ENCODE data around the gene CELSR1.
A peak's percentile ranks its signal among the peaks of the same experiment; 100 is the strongest.

CELSR1 gene

DNA sequence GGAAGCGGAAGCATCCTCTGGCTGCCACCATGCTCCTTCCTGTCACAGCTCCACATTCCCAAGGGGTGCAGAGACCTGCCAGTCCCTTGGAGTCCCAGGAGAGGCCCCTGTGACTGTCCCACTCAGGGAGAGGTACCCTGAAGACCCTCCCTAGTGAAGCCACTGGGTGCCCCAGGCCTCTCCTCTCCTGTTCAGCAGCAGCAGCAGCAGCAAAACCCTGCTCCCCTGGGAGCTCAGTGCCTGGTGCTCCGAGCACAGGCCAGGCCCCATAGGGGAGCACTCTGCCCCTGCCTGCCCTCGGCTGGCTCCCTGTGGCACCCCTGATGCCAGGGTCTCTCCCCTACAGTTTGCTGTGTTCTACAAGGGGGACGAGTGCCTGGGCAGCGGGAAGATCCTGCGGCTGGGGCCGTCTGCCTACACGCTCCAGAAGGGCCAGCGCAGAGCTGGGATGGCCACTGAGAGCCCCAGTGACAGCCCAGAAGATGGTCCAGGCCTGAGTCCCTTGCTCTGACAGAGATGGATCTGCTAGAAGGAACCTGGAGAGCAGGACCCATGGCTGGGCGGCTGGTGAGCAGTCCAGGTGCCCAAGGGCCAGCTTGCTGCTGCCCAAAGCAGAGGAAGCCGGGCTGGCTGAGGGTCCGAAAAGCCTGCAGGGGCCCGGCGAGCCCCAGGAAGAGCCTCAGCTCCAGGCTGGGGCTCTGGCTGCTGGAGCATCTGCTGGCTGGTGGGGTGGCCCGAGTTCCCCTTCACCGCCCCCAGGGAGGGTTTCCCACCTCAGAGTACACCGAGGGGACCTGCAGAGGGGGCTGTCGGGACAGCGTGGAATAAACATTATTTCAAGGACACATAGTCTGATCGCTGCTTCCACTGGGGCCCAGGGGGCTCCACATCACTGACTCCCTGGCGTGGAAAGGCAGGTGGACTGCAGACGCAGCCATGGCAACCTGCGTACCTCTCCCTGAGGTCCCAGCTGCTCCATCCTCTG is 180.6 kb downstream of the CELSR1 start:
- TF ChIP-seq, protein P1, sequence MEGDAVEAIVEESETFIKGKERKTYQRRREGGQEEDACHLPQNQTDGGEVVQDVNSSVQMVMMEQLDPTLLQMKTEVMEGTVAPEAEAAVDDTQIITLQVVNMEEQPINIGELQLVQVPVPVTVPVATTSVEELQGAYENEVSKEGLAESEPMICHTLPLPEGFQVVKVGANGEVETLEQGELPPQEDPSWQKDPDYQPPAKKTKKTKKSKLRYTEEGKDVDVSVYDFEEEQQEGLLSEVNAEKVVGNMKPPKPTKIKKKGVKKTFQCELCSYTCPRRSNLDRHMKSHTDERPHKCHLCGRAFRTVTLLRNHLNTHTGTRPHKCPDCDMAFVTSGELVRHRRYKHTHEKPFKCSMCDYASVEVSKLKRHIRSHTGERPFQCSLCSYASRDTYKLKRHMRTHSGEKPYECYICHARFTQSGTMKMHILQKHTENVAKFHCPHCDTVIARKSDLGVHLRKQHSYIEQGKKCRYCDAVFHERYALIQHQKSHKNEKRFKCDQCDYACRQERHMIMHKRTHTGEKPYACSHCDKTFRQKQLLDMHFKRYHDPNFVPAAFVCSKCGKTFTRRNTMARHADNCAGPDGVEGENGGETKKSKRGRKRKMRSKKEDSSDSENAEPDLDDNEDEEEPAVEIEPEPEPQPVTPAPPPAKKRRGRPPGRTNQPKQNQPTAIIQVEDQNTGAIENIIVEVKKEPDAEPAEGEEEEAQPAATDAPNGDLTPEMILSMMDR (IDR thresholded peaks at IDR 0.05; ENCODE audit: unreplicated experiment in 3 of 3) = no peak
- Mint-ChIP-seq H3K27ac (no peak overlapping the region), H3K4me1 (peaks cover 4% of the 10 kb centered on the region), H3K9me3 (no peaks in the 10 kb centered on the region), H3K4me3 (no peak overlapping the region), H3K36me3 (ENCODE audit: low read depth) (peaks cover 45% of the 10 kb centered on the region), H3K27me3 (ENCODE audit: low read depth) (no peaks in the 10 kb centered on the region)

DNA sequence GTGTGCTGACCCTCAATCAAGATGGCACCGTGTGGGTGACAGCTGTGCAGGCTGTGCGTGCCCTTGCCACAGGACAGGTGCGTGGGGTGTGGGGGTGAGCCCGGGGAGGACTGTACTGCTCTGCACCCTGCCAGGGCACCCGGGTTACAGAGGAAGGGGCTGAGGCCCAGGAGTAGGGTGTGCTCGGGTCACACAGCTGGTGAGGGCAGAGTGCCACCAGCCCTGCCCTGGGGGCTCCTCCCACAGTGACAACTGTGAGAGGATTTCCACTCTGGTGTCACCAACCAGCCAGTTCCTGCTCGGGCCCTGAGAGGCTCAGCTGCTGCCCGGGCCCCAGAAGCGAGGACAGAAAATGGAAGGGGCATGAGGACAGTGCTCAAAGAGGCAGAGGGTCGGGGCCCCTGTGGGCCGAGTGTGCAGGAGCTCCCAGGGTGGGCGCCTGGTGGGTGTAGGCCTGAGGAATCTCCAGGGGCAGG is 181.4 kb downstream of the CELSR1 start:
- H3K4me1 Mint-ChIP-seq = peaks cover 4% of the 10 kb centered on the region

DNA sequence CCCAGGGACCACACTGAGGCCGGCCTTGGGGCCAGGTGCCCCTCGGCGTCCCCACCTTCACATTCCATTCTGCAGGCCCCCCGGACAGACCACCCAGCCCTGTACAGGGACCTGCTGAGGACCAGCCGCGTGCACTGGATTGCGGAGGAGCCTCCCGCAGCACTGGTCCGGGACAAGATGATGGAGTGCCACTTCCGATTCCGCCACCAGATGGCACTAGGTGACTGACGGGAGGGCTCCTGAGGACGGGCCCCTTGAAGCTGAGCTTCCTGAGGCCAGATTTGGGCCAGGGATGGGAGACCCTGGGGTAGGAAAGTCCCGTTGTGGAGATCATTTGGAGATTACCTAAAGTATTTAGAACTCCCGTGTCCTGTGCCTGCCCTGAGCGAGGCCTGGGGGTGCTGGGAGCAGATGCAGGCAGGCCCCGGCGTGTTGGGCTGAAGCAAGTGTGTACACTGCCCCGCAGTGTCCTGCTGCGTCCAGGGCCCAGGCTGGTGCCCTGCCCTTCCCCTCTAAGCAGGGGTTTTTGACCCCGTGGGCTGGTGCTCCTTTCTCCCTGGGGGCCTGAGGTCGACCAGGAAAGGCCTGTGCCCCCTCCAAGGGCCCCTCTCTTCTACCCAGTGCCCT is 181.9 kb downstream of the CELSR1 start:
- Mint-ChIP-seq H3K27ac (no peak overlapping the region), H3K4me1 (peaks cover 4% of the 10 kb centered on the region), H3K36me3 (ENCODE audit: low read depth) (peaks cover 46% of the 10 kb centered on the region), H3K9me3 (no peaks in the 10 kb centered on the region), H3K27me3 (ENCODE audit: low read depth) (no peaks in the 10 kb centered on the region), H3K4me3 (no peak overlapping the region)
- TF ChIP-seq, protein P1 (IDR thresholded peaks at IDR 0.05; ENCODE audit: unreplicated experiment in 3 of 3) = peak; percentile 71 to 82 (median 81)

More for the DNA sequence above, 181.4 kb downstream of the CELSR1 start:
- peaks cover 44% of the 10 kb centered on the region for H3K36me3 Mint-ChIP-seq (ENCODE audit: low read depth)
- H3K27ac Mint-ChIP-seq = no peak overlapping the region
- H3K27me3 Mint-ChIP-seq (ENCODE audit: low read depth) = no peaks in the 10 kb centered on the region
- H3K4me3 Mint-ChIP-seq = no peak overlapping the region
- H3K9me3 Mint-ChIP-seq = no peaks in the 10 kb centered on the region
- TF ChIP-seq, protein P1 (IDR thresholded peaks at IDR 0.05; ENCODE audit: unreplicated experiment in 3 of 3) = no peak

DNA sequence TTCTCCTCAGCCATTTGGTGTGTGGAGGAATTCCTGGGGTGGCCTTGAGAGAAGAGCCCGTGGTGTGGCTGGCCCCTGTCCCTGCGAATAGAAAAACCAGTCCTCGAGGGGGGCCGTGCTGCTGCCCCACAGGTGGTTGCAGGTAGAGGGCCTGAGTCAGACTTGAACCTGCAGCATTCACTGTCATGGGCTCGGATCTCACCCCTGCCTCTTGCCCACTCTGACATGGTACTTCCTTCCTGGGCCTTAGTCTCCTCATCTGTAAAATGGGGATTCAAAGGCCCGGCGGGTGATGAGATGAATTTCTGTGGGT is 182.5 kb downstream of the CELSR1 start:
- peaks cover 4% of the 10 kb centered on the region for H3K4me1 Mint-ChIP-seq
- peaks cover 44% of the 10 kb centered on the region for H3K36me3 Mint-ChIP-seq (ENCODE audit: low read depth)
- TF ChIP-seq, protein P1 (IDR thresholded peaks at IDR 0.05; ENCODE audit: unreplicated experiment in 3 of 3) = no peak
- no peaks in the 10 kb centered on the region for H3K27me3 Mint-ChIP-seq (ENCODE audit: low read depth)
- no peak overlapping the region for H3K27ac Mint-ChIP-seq
- no peak overlapping the region for H3K4me3 Mint-ChIP-seq
- no peaks in the 10 kb centered on the region for H3K9me3 Mint-ChIP-seq

DNA sequence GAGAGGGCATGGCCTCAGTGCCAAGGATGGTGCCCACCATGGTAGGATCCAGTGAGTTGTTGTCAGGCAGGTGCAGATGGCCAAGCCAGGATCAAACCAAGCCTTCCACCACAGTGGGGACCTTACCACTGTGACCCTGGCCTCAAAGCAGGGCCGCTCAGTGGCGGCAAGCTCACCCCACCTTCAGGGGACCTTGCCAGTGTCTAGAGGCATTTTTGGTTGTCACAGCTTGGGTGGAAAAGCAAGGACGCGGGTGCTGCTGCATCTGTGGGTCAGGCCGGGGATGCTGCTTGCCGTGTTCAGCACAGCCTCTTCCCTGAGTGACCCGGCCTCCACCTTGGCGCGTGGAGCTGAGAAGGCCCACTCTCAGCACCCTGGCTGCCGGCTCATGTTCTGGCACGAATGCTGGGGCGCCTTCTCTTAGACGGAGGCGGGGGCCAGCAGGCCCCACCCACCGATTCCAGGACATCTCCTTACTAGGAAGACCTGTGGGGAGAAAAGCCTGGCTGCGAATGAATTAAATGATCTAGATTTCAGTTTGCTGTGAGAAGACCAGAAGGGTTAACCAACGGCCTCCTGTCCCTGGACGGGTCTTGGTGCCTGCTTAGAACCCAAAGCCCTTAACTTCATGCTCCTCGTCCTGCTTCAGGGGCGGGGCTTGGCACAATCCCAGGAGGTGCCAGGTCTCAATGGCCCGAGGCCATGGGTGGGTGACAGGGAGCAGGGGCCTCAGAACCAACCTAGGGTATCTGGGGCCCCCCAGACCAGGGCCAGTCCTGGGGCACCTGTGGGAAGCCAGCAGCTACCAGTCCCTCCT is 183.0 kb downstream of the CELSR1 start:
- no peaks in the 10 kb centered on the region for H3K9me3 Mint-ChIP-seq
- H3K4me1 Mint-ChIP-seq = peaks cover 4% of the 10 kb centered on the region
- no peak overlapping the region for H3K4me3 Mint-ChIP-seq
- H3K27me3 Mint-ChIP-seq (ENCODE audit: low read depth) = no peaks in the 10 kb centered on the region
- H3K36me3 Mint-ChIP-seq (ENCODE audit: low read depth) = peaks cover 46% of the 10 kb centered on the region
- TF ChIP-seq, protein P1 (IDR thresholded peaks at IDR 0.05; ENCODE audit: unreplicated experiment in 3 of 3) = no peak
- no peak overlapping the region for H3K27ac Mint-ChIP-seq
